Airway epithelial cell (primary cell): Measurements from ENCODE around the gene SYT2. TPM values are rescaled to one million over a fixed set of nuclear protein-coding genes. Genes with fewer than 3 reads are reported as not detected.

Experiments used
- total RNA-seq: library from RNA; depleted of rRNA; stranded (reverse); fragments of >200 nt; gene quantifications from 2 replicates; pipeline ENCODE4 v1.2.3, GENCODE V29; 2015

Gene SYT2
- total RNA-seq = under 0.01 TPM in 1 of 2 replicates, not detected in the other

DNA sequence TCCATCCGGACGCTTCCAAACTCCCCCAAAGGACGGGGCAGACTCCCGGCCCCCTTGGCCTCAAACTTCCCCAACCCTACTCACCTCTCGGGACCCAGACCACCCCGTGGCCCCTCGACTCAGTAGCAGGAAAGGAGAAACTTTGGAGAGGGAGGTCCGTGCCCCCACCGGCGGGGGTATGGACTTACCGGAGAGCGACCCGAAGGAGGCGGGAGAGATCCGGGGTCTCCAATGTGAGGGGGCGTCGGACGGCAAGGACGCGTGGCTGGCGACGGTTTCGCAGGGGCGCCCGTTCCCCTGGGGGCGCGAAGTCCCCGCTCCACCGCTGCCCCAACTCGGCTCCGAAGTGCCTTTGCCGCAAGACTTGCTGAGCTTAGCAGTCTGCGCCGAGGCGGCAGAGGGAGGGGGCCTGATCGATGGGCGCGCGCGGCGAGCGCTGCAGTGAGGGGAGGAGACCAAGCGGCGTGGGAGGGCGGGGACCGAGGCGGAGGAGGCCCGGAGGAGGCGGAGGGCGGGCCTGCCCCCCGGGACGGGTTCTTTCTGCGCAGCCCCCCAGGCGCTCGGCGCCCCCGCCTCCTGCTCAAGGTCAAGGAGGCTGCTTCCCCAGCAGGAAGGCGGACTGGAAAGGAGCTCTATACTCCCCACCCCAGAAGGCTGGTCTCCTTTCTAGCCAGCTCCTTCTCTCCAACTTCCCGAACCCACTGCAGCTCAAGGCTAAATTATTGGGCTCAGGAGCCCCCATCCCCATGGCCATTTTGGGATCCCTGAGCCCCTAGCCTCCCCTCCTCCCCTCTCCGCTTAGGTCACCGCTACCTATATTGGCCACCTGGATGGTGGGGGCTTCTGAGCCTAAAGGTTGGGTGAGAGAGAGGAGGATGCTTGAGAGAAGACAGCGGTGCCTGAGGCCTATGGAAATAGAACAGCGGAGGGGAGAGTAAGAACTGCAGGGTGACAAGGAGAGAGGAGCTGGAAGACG, at the start of gene SYT2:
Gene SYT2, minus strand, starts transcription at position 385 of the 976 bp plus-strand sequence. CDS start 104,682 bp downstream, outside the sequence.

Other genes with a start within 250 kb of the SYT2 start
- 55.8 and 75.8 TPM in 2 replicates for gene KDM5B, start 98.0 kb upstream of the SYT2 start, total RNA-seq
- gene PCAT6, start 100.5 kb upstream of the SYT2 start, total RNA-seq = 0.93 and 2.9 TPM in 2 replicates
- 3.4 and 6.9 TPM in 2 replicates for gene RABIF, start 178.7 kb upstream of the SYT2 start, total RNA-seq
- gene KLHL12, start 216.8 kb upstream of the SYT2 start, total RNA-seq = 16.4 and 19.0 TPM in 2 replicates
- 97.3 and 108 TPM in 2 replicates for gene ADIPOR1, start 247.9 kb upstream of the SYT2 start, total RNA-seq